ENCODE results near the gene ABTB2. TPM values are rescaled to one million over a fixed set of nuclear protein-coding genes. Genes with fewer than 3 reads are reported as not detected.

The ABTB2 gene
- total RNA-seq, 2 donors from 2014 or later, result 5.8 to 11.1 TPM

- Histone ChIP-seq H3K9ac (ENCODE audit: low read depth in 2 of 2, low read length in 2 of 2) (no peak overlapping the region), H3K27me3 (no peaks in the 10 kb centered on the region), H3K27ac (no peak overlapping the region), H3K4me1 (no peaks in the 10 kb centered on the region), H3K4me3 (no peak overlapping the region), H3K36me3 (no peaks in the 10 kb centered on the region), H3K9me3 (no peaks in the 10 kb centered on the region)
- no peak for TF ChIP-seq CTCF (IDR thresholded peaks at IDR 0.05)
- intact Hi-C loops (cut with DNase I), result no loop called here
- DNase-seq, result no peak
These were observed 45.6 kb upstream of the ABTB2 start for GRCh38 chr11:34403431-34403830.

GRCh38 chr11:34397811-34398210, 40.0 kb upstream of the ABTB2 start:
- TF ChIP-seq CTCF (IDR thresholded peaks at IDR 0.05), result no peak
- intact Hi-C loops (cut with DNase I), result no loop called here

GRCh38 chr11:34397120-34397519, 39.3 kb upstream of the ABTB2 start:
- H3K9ac ChIP-seq (ENCODE audit: low read depth in 2 of 2, low read length in 2 of 2), result no peak overlapping the region
- H3K27me3 ChIP-seq, result no peaks in the 10 kb centered on the region
- no peak overlapping the region for H3K27ac ChIP-seq
- DNase-seq, result no peak
- intact Hi-C loops (cut with DNase I), result no loop called here
- TF ChIP-seq CTCF (IDR thresholded peaks at IDR 0.05), result no peak
- H3K9me3 ChIP-seq, result no peaks in the 10 kb centered on the region
- H3K4me3 ChIP-seq, result no peak overlapping the region
- no peaks in the 10 kb centered on the region for H3K36me3 ChIP-seq
- H3K4me1 ChIP-seq, result no peaks in the 10 kb centered on the region

More at GRCh38 chr11:34397811-34398210, 40.0 kb upstream of the ABTB2 start:
- H3K27ac ChIP-seq, result no peak overlapping the region
- H3K4me1 ChIP-seq, result no peaks in the 10 kb centered on the region
- H3K27me3 ChIP-seq, result no peaks in the 10 kb centered on the region
- no peak overlapping the region for H3K9ac ChIP-seq (ENCODE audit: low read depth in 2 of 2, low read length in 2 of 2)
- no peak overlapping the region for H3K4me3 ChIP-seq
- no peak for DNase-seq
- H3K36me3 ChIP-seq, result no peaks in the 10 kb centered on the region
- no peaks in the 10 kb centered on the region for H3K9me3 ChIP-seq

DNA sequence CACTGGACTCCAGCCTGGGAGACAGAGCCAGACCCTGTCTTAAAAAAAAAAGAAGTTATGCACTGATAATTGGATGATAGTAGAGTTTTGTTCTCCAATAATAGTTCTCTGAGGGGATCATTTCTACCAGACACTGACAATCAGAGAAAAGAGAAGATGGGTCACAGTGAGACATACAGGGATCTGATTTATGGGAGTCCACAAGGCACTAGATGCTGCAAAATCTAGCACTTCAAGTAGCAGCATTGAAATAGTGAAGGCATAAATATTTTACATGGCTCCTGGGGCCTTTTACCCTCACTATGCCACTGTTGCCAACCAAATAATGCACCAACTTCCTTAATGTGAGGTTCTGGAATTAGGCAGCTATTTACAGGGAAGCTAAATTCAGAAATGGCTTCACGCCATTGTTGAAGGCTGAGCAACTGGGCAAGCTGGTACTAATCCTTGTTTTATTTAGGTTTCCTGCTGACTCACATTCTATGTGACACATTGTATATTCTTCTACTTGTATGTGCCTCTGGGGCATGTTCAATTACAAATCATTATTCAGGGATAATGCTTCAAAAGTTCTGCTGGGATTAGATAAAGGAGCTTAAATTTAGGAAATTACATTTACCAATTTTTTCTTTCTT, 38.2 kb upstream of the ABTB2 start:
- DNase-seq, result no peak
- H3K27me3 ChIP-seq, result no peaks in the 10 kb centered on the region
- H3K4me1 ChIP-seq, result no peaks in the 10 kb centered on the region
- H3K9ac ChIP-seq (ENCODE audit: low read depth in 2 of 2, low read length in 2 of 2), result no peak overlapping the region
- H3K4me3 ChIP-seq, result no peak overlapping the region
- no peak for TF ChIP-seq CTCF (IDR thresholded peaks at IDR 0.05)
- no peaks in the 10 kb centered on the region for H3K9me3 ChIP-seq
- H3K27ac ChIP-seq, result no peak overlapping the region
- H3K36me3 ChIP-seq, result no peaks in the 10 kb centered on the region
- intact Hi-C loops (cut with DNase I), result no loop called here

DNA sequence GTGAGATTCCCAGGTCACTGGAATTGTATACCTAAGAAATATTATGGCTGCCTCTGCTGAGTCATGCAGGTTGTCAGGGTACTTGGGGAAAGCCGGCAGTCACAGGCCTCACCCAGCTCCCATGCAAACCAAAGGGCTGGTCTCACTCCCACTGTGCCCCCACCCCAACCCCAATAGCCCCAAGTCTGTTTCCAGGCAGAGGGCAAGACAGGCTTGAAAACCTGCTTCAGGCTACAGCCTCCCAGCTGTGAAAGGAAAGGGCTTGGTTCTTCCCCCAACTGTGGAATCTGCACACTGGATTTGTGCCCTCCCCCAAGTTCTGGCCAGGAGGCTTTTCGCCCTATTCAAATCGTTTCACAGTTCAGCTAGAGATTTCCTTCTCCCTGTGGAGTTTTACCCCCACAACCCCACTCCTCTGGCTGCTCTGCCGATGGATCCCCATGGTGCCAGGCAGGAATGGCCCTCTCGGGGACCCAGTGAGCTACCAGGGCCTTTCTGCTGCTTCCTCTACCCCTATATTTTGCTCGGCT, 37.0 kb upstream of the ABTB2 start:
- no peak overlapping the region for H3K4me3 ChIP-seq
- no peak for DNase-seq
- no peak overlapping the region for H3K9ac ChIP-seq (ENCODE audit: low read depth in 2 of 2, low read length in 2 of 2)
- no peak overlapping the region for H3K27ac ChIP-seq
- no peaks in the 10 kb centered on the region for H3K27me3 ChIP-seq
- no peaks in the 10 kb centered on the region for H3K36me3 ChIP-seq
- intact Hi-C loops (cut with DNase I), result no loop called here
- no peaks in the 10 kb centered on the region for H3K4me1 ChIP-seq
- no peaks in the 10 kb centered on the region for H3K9me3 ChIP-seq
- no peak for TF ChIP-seq CTCF (IDR thresholded peaks at IDR 0.05)
